ENCODE results near the gene SLC35F3. TPM values are rescaled to one million over a fixed set of nuclear protein-coding genes. Genes with fewer than 3 reads are reported as not detected.

The SLC35F3 gene
- total and polyA plus RNA-seq, 7 experiments from 2014 or later = 0.11 to 15.2 (median 0.96) TPM; not detected in 2

DNA sequence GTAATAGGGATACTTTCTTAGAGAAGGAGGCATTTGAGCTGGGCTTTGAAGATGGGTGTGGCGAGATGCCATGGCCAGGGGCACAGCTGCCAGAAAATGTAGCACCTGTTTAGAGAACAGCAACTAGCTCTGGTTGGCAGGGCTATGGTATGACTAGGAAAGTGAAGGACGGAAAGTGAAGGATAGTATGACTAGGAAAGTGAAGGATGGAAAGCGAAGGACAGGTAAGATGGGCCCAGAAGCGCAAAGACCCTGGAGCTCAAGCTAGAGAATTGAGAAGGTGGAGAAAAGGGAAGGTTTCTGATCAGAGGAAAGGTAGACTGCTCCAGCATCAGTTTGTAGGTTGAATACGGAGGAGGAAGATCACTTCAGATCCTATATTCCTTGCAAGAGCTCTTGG is 205.4 kb downstream of the SLC35F3 start:
- H3K36me3 ChIP-seq (ENCODE audit: control insufficient read depth in 2 of 3, insufficient read depth in 3 of 3, low read length in 3 of 3) = no peaks in the 10 kb centered on the region
- Mint-ChIP-seq H3K27ac (no peak overlapping the region), H3K9me3 (peaks cover 0 to 4% (median 0%) of the 10 kb centered on the region in 11 donors), H3K36me3 (peaks cover 0 to 3% (median 0%) of the 10 kb centered on the region in 5 donors), H3K4me1 (peaks cover 2 to 5% (median 4%) of the 10 kb centered on the region in 7 donors), H3K4me3 (no peak overlapping the region), H3K27me3 (peaks cover 0 to 28% (median 13%) of the 10 kb centered on the region in 5 donors)
- no peaks in the 10 kb centered on the region for H3K4me1 ChIP-seq (ENCODE audit: control insufficient read depth in 2 of 2, insufficient read depth in 2 of 2, low read length in 2 of 2)
- ChIA-PET CTCF (no interaction called here), POLR2A (no interaction called here)
- H3K4me3 ChIP-seq (ENCODE audit: low read length) = no peak overlapping the region
- intact Hi-C loops (cut with micrococcal nuclease) = loop anchor here in 1 of 2 donors (10.0 kb wide), 1 partner anchor 365 kb away; the partner anchor contains the start of gene TARBP1
- ATAC-seq (no peak), DNase-seq (no peak)
- no peaks in the 10 kb centered on the region for H3K9me3 ChIP-seq (ENCODE audit: control insufficient read depth in 2 of 3, low read length in 3 of 3)
- H3K27ac ChIP-seq (ENCODE audit: low read depth, low read length) = no peak overlapping the region
- H3K27me3 ChIP-seq (ENCODE audit: control insufficient read depth in 2 of 2, insufficient read depth in 2 of 2, low read length in 2 of 2) = no peaks in the 10 kb centered on the region

DNA sequence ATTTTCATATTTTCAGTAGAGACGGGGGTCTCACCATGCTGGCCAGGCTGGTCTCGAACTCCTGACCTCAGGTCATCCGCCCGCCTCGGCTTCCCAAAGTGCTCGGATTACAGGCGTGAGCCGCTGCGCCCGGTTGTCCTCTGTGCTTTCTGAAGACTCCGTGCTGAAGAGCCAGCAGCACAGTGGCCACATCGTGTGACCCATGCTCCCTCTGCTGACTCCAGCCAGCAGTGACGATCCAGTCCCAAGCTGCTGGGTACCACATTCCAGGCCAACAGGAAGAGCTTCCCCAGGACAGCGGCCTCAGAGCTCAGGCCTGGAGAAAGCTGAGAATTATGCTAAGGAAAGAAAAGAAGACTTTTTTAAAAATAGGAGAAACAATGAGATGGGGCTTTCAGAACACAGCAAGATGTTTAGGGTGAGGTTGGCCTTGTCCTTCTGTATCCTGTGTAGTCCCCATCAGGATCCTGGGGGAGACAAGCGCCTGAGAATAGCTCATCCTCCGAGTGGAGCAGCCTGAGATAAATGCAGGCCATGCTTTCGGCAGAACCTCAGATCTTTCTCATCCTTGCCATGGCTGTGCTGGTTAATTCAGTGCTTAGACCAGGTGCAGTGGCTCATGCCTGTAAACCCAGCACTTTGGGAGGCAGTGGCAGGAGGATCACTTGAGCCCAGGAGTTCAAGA is 207.1 kb downstream of the SLC35F3 start:
- no peak for DNase-seq
- ChIA-PET POLR2A (no interaction called here), CTCF (no interaction called here)
- H3K27me3 Mint-ChIP-seq = peaks cover 0 to 34% (median 26%) of the 10 kb centered on the region in 5 donors
- ATAC-seq = no peak
- H3K9me3 ChIP-seq (ENCODE audit: control insufficient read depth in 2 of 3, low read length in 3 of 3) = no peaks in the 10 kb centered on the region
- no peak overlapping the region for H3K27ac Mint-ChIP-seq
- no peaks in the 10 kb centered on the region for H3K27me3 ChIP-seq (ENCODE audit: control insufficient read depth in 2 of 2, insufficient read depth in 2 of 2, low read length in 2 of 2)
- H3K36me3 Mint-ChIP-seq = peaks cover 0 to 3% (median 0%) of the 10 kb centered on the region in 5 donors
- H3K4me3 Mint-ChIP-seq = no peak overlapping the region
- H3K36me3 ChIP-seq (ENCODE audit: control insufficient read depth in 2 of 3, insufficient read depth in 3 of 3, low read length in 3 of 3) = no peaks in the 10 kb centered on the region
- H3K4me1 Mint-ChIP-seq = peaks cover 3 to 9% (median 8%) of the 10 kb centered on the region in 7 donors
- H3K27ac ChIP-seq (ENCODE audit: low read depth, low read length) = no peak overlapping the region
- peaks cover 0 to 4% (median 0%) of the 10 kb centered on the region in 11 donors for H3K9me3 Mint-ChIP-seq
- H3K4me3 ChIP-seq (ENCODE audit: low read length) = no peak overlapping the region
- intact Hi-C loops (cut with micrococcal nuclease) = loop anchor here in 1 of 2 donors (10.0 kb wide), 1 partner anchor 363 kb away; the partner anchor contains the start of gene TARBP1
- H3K4me1 ChIP-seq (ENCODE audit: control insufficient read depth in 2 of 2, insufficient read depth in 2 of 2, low read length in 2 of 2) = no peaks in the 10 kb centered on the region

DNA sequence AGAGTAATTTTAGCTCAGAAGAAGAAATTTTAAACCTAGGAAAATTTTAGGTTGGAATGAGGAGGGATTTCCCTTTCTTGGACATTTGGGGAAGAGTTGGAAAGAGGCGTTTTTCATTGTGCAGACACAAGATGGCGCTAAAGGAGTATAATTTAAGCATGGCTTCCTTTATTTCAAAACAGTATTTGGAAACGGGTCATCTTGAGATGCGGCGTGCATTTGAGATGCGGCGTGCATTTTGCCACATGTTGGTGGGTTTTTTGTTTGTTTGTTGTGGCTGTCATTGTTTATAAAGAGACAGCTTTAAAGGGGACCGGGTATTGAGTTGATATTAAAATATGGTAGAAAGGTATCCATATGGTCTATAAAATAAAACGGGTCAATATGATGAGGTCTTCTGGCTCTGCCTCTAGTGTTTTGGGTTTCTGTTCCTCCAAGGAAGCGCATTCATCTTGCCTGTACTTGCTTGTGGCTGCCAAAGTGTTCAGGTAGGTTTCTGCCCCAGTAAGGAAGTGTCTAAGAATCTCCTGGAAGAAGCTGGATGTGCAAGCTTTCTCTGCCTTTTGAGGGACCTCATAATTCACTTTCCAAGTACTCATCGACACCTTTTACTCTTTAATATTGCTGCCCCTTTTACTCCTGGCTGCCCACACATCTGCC is 210.3 kb downstream of the SLC35F3 start:
- peaks cover 0 to 36% (median 24%) of the 10 kb centered on the region in 5 donors for H3K27me3 Mint-ChIP-seq
- H3K4me1 Mint-ChIP-seq = peaks cover 3 to 9% (median 8%) of the 10 kb centered on the region in 7 donors
- ChIA-PET POLR2A (no interaction called here), CTCF (interaction anchor here (0.8 kb wide), 1 partner anchor 21 kb away, joined by 3 read pairs; no protein-coding TSS in a partner anchor)
- H3K27me3 ChIP-seq (ENCODE audit: control insufficient read depth in 2 of 2, insufficient read depth in 2 of 2, low read length in 2 of 2) = no peaks in the 10 kb centered on the region
- H3K36me3 Mint-ChIP-seq = no peaks in the 10 kb centered on the region
- peak; percentile 44 for ATAC-seq
- peak overlapping the region in 2 of 9 donors; percentile 19 to 46 for H3K27ac Mint-ChIP-seq
- H3K27ac ChIP-seq (ENCODE audit: low read depth, low read length) = no peak overlapping the region
- no peaks in the 10 kb centered on the region for H3K36me3 ChIP-seq (ENCODE audit: control insufficient read depth in 2 of 3, insufficient read depth in 3 of 3, low read length in 3 of 3)
- intact Hi-C loops (cut with micrococcal nuclease) = loop anchor here (1.0 to 10.0 kb wide), 2 partner anchors 196 to 360 kb away; partner anchors contain the start of gene TARBP1 (in 1 of the 2)
- H3K9me3 Mint-ChIP-seq = no peaks in the 10 kb centered on the region
- DNase-seq = peak in 6 of 9 donors; percentile 10 to 43 (median 26)
- H3K9me3 ChIP-seq (ENCODE audit: control insufficient read depth in 2 of 3, low read length in 3 of 3) = no peaks in the 10 kb centered on the region
- no peaks in the 10 kb centered on the region for H3K4me1 ChIP-seq (ENCODE audit: control insufficient read depth in 2 of 2, insufficient read depth in 2 of 2, low read length in 2 of 2)
- H3K4me3 Mint-ChIP-seq = peak overlapping the region in 8 of 10 donors; percentile 47 to 84 (median 61)
- H3K4me3 ChIP-seq (ENCODE audit: low read length) = peak overlapping the region; percentile 18

DNA sequence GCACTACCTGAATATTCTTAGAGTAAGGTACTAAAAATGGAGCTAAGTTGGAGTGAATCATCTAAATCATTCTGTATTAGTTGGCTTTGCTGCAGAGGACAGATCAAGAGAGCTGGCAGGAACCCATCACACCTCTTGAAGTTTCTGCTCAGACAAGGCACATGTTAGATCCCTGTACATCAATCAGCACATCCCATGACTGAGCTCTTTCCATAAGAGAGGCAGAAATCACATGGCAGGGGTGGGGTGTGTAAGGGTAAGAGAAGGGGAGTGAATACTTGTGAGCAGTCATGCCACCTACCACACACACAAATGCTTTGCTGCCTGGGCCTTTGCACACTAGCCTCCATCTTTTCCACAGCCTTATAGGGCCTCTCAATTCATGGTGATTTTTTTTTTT is 214.4 kb downstream of the SLC35F3 start:
- Mint-ChIP-seq H3K27ac (no peak overlapping the region), H3K36me3 (no peaks in the 10 kb centered on the region), H3K9me3 (peaks cover 0 to 5% (median 1%) of the 10 kb centered on the region in 11 donors), H3K27me3 (peaks cover 0 to 31% (median 16%) of the 10 kb centered on the region in 5 donors), H3K4me3 (no peak overlapping the region), H3K4me1 (peaks cover 3 to 9% (median 8%) of the 10 kb centered on the region in 7 donors)
- no peaks in the 10 kb centered on the region for H3K9me3 ChIP-seq (ENCODE audit: control insufficient read depth in 2 of 3, low read length in 3 of 3)
- DNase-seq (no peak), ATAC-seq (no peak)
- no peaks in the 10 kb centered on the region for H3K36me3 ChIP-seq (ENCODE audit: control insufficient read depth in 2 of 3, insufficient read depth in 3 of 3, low read length in 3 of 3)
- POLR2A ChIA-PET = no interaction called here
- H3K4me3 ChIP-seq (ENCODE audit: low read length) = no peak overlapping the region
- intact Hi-C loops (cut with micrococcal nuclease) = loop anchor here in 1 of 2 donors (10.0 kb wide), 1 partner anchor 356 kb away; the partner anchor contains the start of gene TARBP1
- H3K4me1 ChIP-seq (ENCODE audit: control insufficient read depth in 2 of 2, insufficient read depth in 2 of 2, low read length in 2 of 2) = no peaks in the 10 kb centered on the region
- no peak overlapping the region for H3K27ac ChIP-seq (ENCODE audit: low read depth, low read length)
- CTCF ChIA-PET = interaction anchor here (0.7 kb wide), 1 partner anchor 324 kb away, joined by 3 read pairs; no protein-coding TSS in a partner anchor
- no peaks in the 10 kb centered on the region for H3K27me3 ChIP-seq (ENCODE audit: control insufficient read depth in 2 of 2, insufficient read depth in 2 of 2, low read length in 2 of 2)

DNA sequence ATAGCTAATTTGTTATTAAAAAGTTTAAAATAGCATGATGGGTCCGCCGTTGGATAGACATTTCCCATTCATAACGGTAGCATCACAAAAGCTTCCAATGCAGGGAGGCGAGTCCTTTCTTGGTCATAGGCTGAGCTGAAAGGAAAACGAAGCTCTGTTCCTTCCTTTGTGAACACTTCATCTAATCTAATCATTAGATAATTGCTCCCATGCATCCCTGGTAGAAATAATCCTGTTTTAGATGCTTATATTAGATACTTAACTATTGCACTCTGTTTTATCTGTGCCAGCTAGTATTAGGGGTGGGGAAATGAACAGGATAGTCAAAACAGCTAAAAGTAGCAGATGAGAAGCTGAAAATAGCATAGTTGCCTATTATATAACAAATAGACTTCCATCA is 215.0 kb downstream of the SLC35F3 start:
- H3K36me3 ChIP-seq (ENCODE audit: control insufficient read depth in 2 of 3, insufficient read depth in 3 of 3, low read length in 3 of 3) = no peaks in the 10 kb centered on the region
- ATAC-seq = no peak
- H3K4me3 ChIP-seq (ENCODE audit: low read length) = no peak overlapping the region
- intact Hi-C loops (cut with micrococcal nuclease) = loop anchor here in 1 of 2 donors (10.0 kb wide), 1 partner anchor 355 kb away; the partner anchor contains the start of gene TARBP1
- H3K27ac Mint-ChIP-seq = no peak overlapping the region
- ChIA-PET POLR2A (no interaction called here), CTCF (interaction anchor here (0.7 kb wide), 1 partner anchor 324 kb away, joined by 3 read pairs; no protein-coding TSS in a partner anchor)
- no peak for DNase-seq
- no peak overlapping the region for H3K4me3 Mint-ChIP-seq
- peaks cover 3 to 9% (median 8%) of the 10 kb centered on the region in 7 donors for H3K4me1 Mint-ChIP-seq
- no peaks in the 10 kb centered on the region for H3K9me3 ChIP-seq (ENCODE audit: control insufficient read depth in 2 of 3, low read length in 3 of 3)
- no peaks in the 10 kb centered on the region for H3K4me1 ChIP-seq (ENCODE audit: control insufficient read depth in 2 of 2, insufficient read depth in 2 of 2, low read length in 2 of 2)
- H3K27ac ChIP-seq (ENCODE audit: low read depth, low read length) = no peak overlapping the region
- H3K9me3 Mint-ChIP-seq = peaks cover 0 to 5% (median 1%) of the 10 kb centered on the region in 11 donors
- H3K27me3 ChIP-seq (ENCODE audit: control insufficient read depth in 2 of 2, insufficient read depth in 2 of 2, low read length in 2 of 2) = no peaks in the 10 kb centered on the region
- H3K27me3 Mint-ChIP-seq = peaks cover 0 to 33% (median 16%) of the 10 kb centered on the region in 5 donors
- H3K36me3 Mint-ChIP-seq = no peaks in the 10 kb centered on the region

DNA sequence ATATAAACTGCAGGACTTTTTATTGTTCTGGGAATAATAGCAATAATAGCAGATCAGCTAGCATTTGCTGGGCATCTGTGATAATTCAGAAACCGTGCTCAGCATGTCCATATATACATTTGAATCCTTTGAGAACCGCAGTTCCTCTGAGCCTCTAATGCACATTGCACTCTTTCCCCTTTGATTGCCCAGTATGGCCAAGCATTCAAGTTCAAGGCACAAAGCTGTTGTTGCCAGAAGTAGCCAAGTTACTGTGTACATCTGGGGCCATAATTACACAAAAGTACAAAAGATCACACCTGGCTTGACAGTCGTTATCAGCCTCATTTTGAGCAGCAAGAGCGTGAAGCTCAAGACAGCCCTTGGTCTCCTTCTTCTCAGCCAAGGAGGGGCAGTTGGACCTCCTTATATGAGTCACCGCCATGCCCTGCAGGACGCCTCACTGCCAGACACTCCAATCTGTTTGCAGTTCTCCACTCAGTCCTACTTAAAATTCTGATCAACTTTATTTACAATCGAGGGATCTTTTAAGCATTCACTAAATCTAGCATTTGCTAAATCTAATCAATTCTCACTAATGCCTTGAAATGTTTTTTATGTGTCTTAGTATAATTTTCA is 216.0 kb downstream of the SLC35F3 start:
- Histone ChIP-seq H3K36me3 (ENCODE audit: control insufficient read depth in 2 of 3, insufficient read depth in 3 of 3, low read length in 3 of 3) (no peaks in the 10 kb centered on the region), H3K27me3 (ENCODE audit: control insufficient read depth in 2 of 2, insufficient read depth in 2 of 2, low read length in 2 of 2) (no peaks in the 10 kb centered on the region), H3K4me3 (ENCODE audit: low read length) (no peak overlapping the region), H3K4me1 (ENCODE audit: control insufficient read depth in 2 of 2, insufficient read depth in 2 of 2, low read length in 2 of 2) (no peaks in the 10 kb centered on the region), H3K27ac (ENCODE audit: low read depth, low read length) (no peak overlapping the region), H3K9me3 (ENCODE audit: control insufficient read depth in 2 of 3, low read length in 3 of 3) (no peaks in the 10 kb centered on the region)
- POLR2A ChIA-PET = no interaction called here
- H3K27me3 Mint-ChIP-seq = peaks cover 5 to 32% (median 13%) of the 10 kb centered on the region in 5 donors
- no peak overlapping the region for H3K27ac Mint-ChIP-seq
- H3K9me3 Mint-ChIP-seq = peaks cover 0 to 5% (median 1%) of the 10 kb centered on the region in 11 donors
- CTCF ChIA-PET = no interaction called here
- no peaks in the 10 kb centered on the region for H3K36me3 Mint-ChIP-seq
- peaks cover 0 to 4% (median 0%) of the 10 kb centered on the region in 7 donors for H3K4me1 Mint-ChIP-seq
- no peak for DNase-seq
- no peak overlapping the region for H3K4me3 Mint-ChIP-seq
- intact Hi-C loops (cut with micrococcal nuclease) = no loop called here
- no peak for ATAC-seq
